Islet precursor cell (in vitro differentiated cells): ENCODE measurements around the gene SYT9.

Source experiments
- DNase-seq: peaks from one replicate; pipeline ENCODE4 v3.0.0-alpha.2; 2018

The SYT9 gene

GRCh38 chr11:7348432-7349304 lies 97.0 kb downstream of the SYT9 start:
- DNase-seq: peak; percentile 73

- DNase-seq: no peak
Measured at GRCh38 chr11:7351228-7351627, 99.5 kb downstream of the SYT9 start.

GRCh38 chr11:7353100-7353499 lies 101.4 kb downstream of the SYT9 start:
- peak; percentile 68 for DNase-seq

- no peak for DNase-seq
Measured at GRCh38 chr11:7364660-7365059, 113.0 kb downstream of the SYT9 start.

- no peak for DNase-seq
Measured at GRCh38 chr11:7367803-7368202, 116.1 kb downstream of the SYT9 start.

GRCh38 chr11:7376386-7376785 lies 124.7 kb downstream of the SYT9 start:
- no peak for DNase-seq

- no peak for DNase-seq
Measured at GRCh38 chr11:7381937-7382336, 130.2 kb downstream of the SYT9 start.

- DNase-seq: no peak
Measured at GRCh38 chr11:7383406-7383805, 131.7 kb downstream of the SYT9 start.

- DNase-seq: no peak
Measured at GRCh38 chr11:7384691-7385090, 133.0 kb downstream of the SYT9 start.

- DNase-seq: no peak
Measured at GRCh38 chr11:7385532-7385931, 133.8 kb downstream of the SYT9 start.

GRCh38 chr11:7413961-7414915 lies 162.5 kb downstream of the SYT9 start:
- no peak for DNase-seq

- no peak for DNase-seq
Measured at GRCh38 chr11:7414973-7415817, 163.5 kb downstream of the SYT9 start.

- DNase-seq: no peak
Measured at GRCh38 chr11:7416080-7416479, 164.4 kb downstream of the SYT9 start.

- DNase-seq: no peak
Measured at GRCh38 chr11:7417328-7417727, 165.6 kb downstream of the SYT9 start.

- peak; percentile 89 for DNase-seq
Measured at GRCh38 chr11:7418061-7418460, 166.4 kb downstream of the SYT9 start.

- no peak for DNase-seq
Measured at GRCh38 chr11:7418906-7419305, 167.2 kb downstream of the SYT9 start.

GRCh38 chr11:7421136-7421535 lies 169.4 kb downstream of the SYT9 start:
- no peak for DNase-seq

- DNase-seq: no peak
Measured at GRCh38 chr11:7422544-7423331, 171.0 kb downstream of the SYT9 start.

GRCh38 chr11:7423946-7424345 lies 172.2 kb downstream of the SYT9 start:
- no peak for DNase-seq

- DNase-seq: no peak
Measured at GRCh38 chr11:7427733-7428132, 176.0 kb downstream of the SYT9 start.

GRCh38 chr11:7428196-7428595 lies 176.5 kb downstream of the SYT9 start:
- no peak for DNase-seq

GRCh38 chr11:7430496-7430895 lies 178.8 kb downstream of the SYT9 start:
- no peak for DNase-seq
